ENCODE measurements around the gene EZH1.

The EZH1 gene

GRCh38 chr17:42682722-42683403 is 62.0 kb downstream of the EZH1 start:
- DNase-seq (ENCODE audit: low spot score): no peak

- DNase-seq (ENCODE audit: low spot score): no peak
These were observed 62.7 kb downstream of the EZH1 start, which contains the start of gene CNTNAP1 for GRCh38 chr17:42681976-42682721. Gene CNTNAP1, plus strand, starts transcription at chr17:42682531. Its CDS starts 299 bp downstream, at chr17:42682830.

- peak; percentile 26 for DNase-seq (ENCODE audit: low spot score)
These were observed 64.5 kb downstream of the EZH1 start for GRCh38 chr17:42680331-42680808.

- peak; percentile 90 for DNase-seq (ENCODE audit: low spot score)
These were observed 65.1 kb downstream of the EZH1 start for GRCh38 chr17:42679492-42680330.

- DNase-seq (ENCODE audit: low spot score): peak; percentile 71
These were observed 65.8 kb downstream of the EZH1 start for GRCh38 chr17:42678951-42679491.

- peak; percentile 94 for DNase-seq (ENCODE audit: low spot score)
These were observed 66.7 kb downstream of the EZH1 start for GRCh38 chr17:42677921-42678781.

GRCh38 chr17:42677012-42677857 is 67.6 kb downstream of the EZH1 start:
- DNase-seq (ENCODE audit: low spot score): peak; percentile 100

GRCh38 chr17:42676424-42677011 is 68.3 kb downstream of the EZH1 start, which contains the start of gene PLEKHH3:
Gene PLEKHH3, minus strand, starts transcription at chr17:42676994. Its CDS starts 431 bp downstream, at chr17:42676563.
- DNase-seq (ENCODE audit: low spot score): peak; percentile 60

- DNase-seq (ENCODE audit: low spot score): peak; percentile 21
These were observed 68.8 kb downstream of the EZH1 start for GRCh38 chr17:42675965-42676423.

- peak; percentile 40 for DNase-seq (ENCODE audit: low spot score)
These were observed 69.4 kb downstream of the EZH1 start for GRCh38 chr17:42675348-42675964.

- DNase-seq (ENCODE audit: low spot score): peak; percentile 45
These were observed 70.0 kb downstream of the EZH1 start for GRCh38 chr17:42674755-42675347.

GRCh38 chr17:42673885-42674754 is 70.7 kb downstream of the EZH1 start:
- peak; percentile 67 for DNase-seq (ENCODE audit: low spot score)

GRCh38 chr17:42673266-42673884 is 71.5 kb downstream of the EZH1 start:
- no peak for DNase-seq (ENCODE audit: low spot score)

GRCh38 chr17:42672038-42672437 is 72.8 kb downstream of the EZH1 start:
- no peak for DNase-seq (ENCODE audit: low spot score)

GRCh38 chr17:42670789-42671657 is 73.8 kb downstream of the EZH1 start:
- no peak for DNase-seq (ENCODE audit: low spot score)
